ENCODE data around the gene GRID2. TPM values are rescaled to one million over a fixed set of nuclear protein-coding genes. Genes with fewer than 3 reads are reported as not detected.

The GRID2 gene
- total RNA-seq, 1 donor from 2014 or later: 11.6 TPM

DNA sequence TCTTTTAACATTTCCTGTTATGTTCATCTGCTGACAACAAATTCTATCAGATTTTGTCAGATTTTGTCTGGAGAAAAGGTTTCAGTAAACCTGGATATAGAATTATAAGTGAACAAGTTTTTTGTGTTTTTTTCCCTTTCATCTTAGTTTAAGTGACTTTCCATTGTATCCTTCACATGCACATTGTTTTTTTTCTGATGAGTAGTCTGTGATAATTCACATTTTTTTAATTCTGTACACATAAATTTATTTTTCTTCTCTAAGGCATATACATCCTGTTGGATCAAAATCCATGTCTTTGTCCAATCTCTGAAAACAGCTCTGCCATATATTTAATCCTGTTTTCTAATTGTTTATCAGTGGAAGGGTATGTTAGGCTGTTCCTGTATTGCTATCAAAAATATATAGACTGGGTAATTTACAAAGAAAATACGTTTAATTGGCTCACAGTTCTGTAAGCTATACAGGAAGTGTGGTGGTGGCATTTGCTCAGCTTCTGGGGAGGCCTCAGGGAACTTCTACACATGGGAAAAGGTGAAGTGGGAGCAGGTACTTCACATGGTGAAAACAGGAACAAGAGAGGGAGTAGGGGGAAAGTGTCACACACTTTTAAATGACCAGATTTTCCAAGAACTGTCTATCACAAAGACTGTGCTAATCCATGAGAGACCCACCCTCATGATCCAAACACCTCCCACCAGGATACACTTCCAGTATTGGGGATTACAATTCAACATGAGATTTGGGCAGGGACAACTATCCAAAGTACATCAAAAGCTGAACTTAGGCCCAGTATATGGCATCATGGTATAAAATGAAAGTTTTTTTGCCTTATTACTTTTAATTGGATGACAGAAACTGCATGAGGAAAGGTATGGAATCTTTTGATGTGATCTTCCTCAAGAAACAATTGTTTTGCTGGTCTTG is 45.6 kb upstream of the GRID2 start:
- DNase-seq (ENCODE audit: low spot score): no peak
- H3K27ac Mint-ChIP-seq (ENCODE audit: unreplicated experiment): no peak overlapping the region
- H3K27me3 Mint-ChIP-seq (ENCODE audit: unreplicated experiment): peaks cover 2% of the 10 kb centered on the region
- no peaks in the 10 kb centered on the region for H3K4me1 Mint-ChIP-seq (ENCODE audit: unreplicated experiment)
- H3K36me3 Mint-ChIP-seq (ENCODE audit: low read depth, unreplicated experiment): peaks cover 9% of the 10 kb centered on the region
- TF ChIP-seq, protein P1, sequence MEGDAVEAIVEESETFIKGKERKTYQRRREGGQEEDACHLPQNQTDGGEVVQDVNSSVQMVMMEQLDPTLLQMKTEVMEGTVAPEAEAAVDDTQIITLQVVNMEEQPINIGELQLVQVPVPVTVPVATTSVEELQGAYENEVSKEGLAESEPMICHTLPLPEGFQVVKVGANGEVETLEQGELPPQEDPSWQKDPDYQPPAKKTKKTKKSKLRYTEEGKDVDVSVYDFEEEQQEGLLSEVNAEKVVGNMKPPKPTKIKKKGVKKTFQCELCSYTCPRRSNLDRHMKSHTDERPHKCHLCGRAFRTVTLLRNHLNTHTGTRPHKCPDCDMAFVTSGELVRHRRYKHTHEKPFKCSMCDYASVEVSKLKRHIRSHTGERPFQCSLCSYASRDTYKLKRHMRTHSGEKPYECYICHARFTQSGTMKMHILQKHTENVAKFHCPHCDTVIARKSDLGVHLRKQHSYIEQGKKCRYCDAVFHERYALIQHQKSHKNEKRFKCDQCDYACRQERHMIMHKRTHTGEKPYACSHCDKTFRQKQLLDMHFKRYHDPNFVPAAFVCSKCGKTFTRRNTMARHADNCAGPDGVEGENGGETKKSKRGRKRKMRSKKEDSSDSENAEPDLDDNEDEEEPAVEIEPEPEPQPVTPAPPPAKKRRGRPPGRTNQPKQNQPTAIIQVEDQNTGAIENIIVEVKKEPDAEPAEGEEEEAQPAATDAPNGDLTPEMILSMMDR (IDR thresholded peaks at IDR 0.05; ENCODE audit: unreplicated experiment): no peak
- no peaks in the 10 kb centered on the region for H3K9me3 Mint-ChIP-seq (ENCODE audit: unreplicated experiment)
- no peak overlapping the region for H3K4me3 Mint-ChIP-seq (ENCODE audit: unreplicated experiment)

DNA sequence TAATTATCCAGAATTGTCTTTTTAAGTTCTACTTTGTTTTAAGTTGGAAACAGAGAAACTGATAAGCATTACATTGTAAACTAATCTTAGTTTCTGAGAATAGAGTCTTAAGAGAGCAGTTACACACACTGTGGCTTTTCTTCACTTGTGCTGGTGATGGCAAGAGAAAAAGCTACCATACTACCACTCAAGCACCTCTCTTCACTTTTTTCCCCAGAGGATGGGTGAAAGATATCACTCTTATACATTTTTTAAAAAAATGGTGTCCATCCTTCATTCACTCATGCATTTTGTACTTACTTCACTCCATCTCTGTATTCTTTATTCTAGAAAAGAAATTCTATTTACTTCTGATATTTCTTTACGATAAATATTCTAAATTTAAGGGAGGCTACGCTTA is 42.5 kb upstream of the GRID2 start:
- peaks cover 3% of the 10 kb centered on the region for H3K4me1 Mint-ChIP-seq (ENCODE audit: unreplicated experiment)
- no peaks in the 10 kb centered on the region for H3K9me3 Mint-ChIP-seq (ENCODE audit: unreplicated experiment)
- no peak overlapping the region for H3K4me3 Mint-ChIP-seq (ENCODE audit: unreplicated experiment)
- DNase-seq (ENCODE audit: low spot score): no peak
- H3K27ac Mint-ChIP-seq (ENCODE audit: unreplicated experiment): no peak overlapping the region
- peaks cover 2% of the 10 kb centered on the region for H3K27me3 Mint-ChIP-seq (ENCODE audit: unreplicated experiment)
- peaks cover 3% of the 10 kb centered on the region for H3K36me3 Mint-ChIP-seq (ENCODE audit: low read depth, unreplicated experiment)
- TF ChIP-seq, protein P1 (IDR thresholded peaks at IDR 0.05; ENCODE audit: unreplicated experiment): no peak

DNA sequence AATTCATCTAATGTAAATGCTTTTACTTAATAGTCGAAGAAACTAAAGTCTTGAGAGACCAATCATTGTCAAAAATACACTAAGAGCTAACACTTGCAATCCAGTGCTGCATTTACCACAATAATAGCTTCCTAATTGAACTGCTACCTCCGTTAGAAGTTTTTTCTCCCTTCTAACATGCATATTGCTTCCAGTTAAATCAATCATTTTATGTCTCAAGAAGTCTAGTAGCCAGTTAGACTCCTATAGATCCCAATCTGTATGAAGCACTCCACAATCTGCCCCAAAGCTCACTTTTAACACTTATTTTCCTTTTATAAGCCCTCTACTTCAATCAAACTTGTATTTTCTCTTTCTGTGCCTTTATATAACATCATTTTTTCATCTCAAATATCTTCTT is 41.4 kb upstream of the GRID2 start:
- Mint-ChIP-seq H3K27ac (ENCODE audit: unreplicated experiment) (no peak overlapping the region), H3K27me3 (ENCODE audit: unreplicated experiment) (no peaks in the 10 kb centered on the region), H3K36me3 (ENCODE audit: low read depth, unreplicated experiment) (no peaks in the 10 kb centered on the region), H3K4me3 (ENCODE audit: unreplicated experiment) (no peak overlapping the region), H3K4me1 (ENCODE audit: unreplicated experiment) (peaks cover 3% of the 10 kb centered on the region), H3K9me3 (ENCODE audit: unreplicated experiment) (no peaks in the 10 kb centered on the region)
- TF ChIP-seq, protein P1 (IDR thresholded peaks at IDR 0.05; ENCODE audit: unreplicated experiment): no peak
- no peak for DNase-seq (ENCODE audit: low spot score)

DNA sequence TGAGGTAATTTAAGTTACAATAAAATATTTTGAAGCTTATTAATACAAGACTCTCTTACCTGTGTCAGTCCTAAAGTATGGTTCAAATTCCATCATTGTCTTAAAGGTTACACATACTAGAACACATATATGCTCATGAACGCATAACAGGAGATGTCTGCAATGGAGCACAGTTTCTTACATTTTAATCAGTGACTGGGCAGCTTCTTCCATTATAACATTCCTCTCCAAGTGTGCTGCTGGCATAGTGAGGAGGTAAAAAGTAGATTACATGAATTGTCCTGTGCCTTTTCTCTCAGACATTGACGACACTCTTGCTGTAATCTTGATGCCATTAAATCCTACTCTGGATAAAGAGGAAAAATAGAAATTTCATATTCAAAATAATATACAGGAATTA is 40.8 kb upstream of the GRID2 start:
- H3K27ac Mint-ChIP-seq (ENCODE audit: unreplicated experiment): no peak overlapping the region
- no peaks in the 10 kb centered on the region for H3K36me3 Mint-ChIP-seq (ENCODE audit: low read depth, unreplicated experiment)
- no peak overlapping the region for H3K4me3 Mint-ChIP-seq (ENCODE audit: unreplicated experiment)
- no peak for DNase-seq (ENCODE audit: low spot score)
- H3K9me3 Mint-ChIP-seq (ENCODE audit: unreplicated experiment): no peaks in the 10 kb centered on the region
- peaks cover 3% of the 10 kb centered on the region for H3K4me1 Mint-ChIP-seq (ENCODE audit: unreplicated experiment)
- TF ChIP-seq, protein P1 (IDR thresholded peaks at IDR 0.05; ENCODE audit: unreplicated experiment): no peak
- H3K27me3 Mint-ChIP-seq (ENCODE audit: unreplicated experiment): no peaks in the 10 kb centered on the region

DNA sequence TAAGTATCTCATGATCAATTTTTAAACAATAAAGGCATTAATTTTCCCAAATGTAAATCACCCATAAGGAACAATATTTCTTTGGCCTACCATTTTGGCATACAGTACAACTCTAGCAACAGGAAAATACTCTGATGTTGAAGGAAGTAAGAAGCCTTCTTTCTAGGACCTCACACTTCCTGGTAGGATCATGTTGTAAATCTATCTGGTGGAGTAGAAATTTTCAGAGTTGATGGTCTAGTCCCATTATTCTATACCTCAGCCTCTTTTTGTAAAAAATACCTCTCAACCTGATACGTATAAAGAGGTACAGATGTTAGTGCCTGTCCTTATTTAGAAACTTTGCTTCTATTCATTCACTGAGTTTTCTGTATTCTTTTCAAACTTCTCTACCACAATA is 40.2 kb upstream of the GRID2 start:
- no peaks in the 10 kb centered on the region for H3K27me3 Mint-ChIP-seq (ENCODE audit: unreplicated experiment)
- TF ChIP-seq, protein P1 (IDR thresholded peaks at IDR 0.05; ENCODE audit: unreplicated experiment): no peak
- no peaks in the 10 kb centered on the region for H3K36me3 Mint-ChIP-seq (ENCODE audit: low read depth, unreplicated experiment)
- peaks cover 3% of the 10 kb centered on the region for H3K4me1 Mint-ChIP-seq (ENCODE audit: unreplicated experiment)
- no peaks in the 10 kb centered on the region for H3K9me3 Mint-ChIP-seq (ENCODE audit: unreplicated experiment)
- H3K4me3 Mint-ChIP-seq (ENCODE audit: unreplicated experiment): no peak overlapping the region
- H3K27ac Mint-ChIP-seq (ENCODE audit: unreplicated experiment): no peak overlapping the region
- no peak for DNase-seq (ENCODE audit: low spot score)
